HepG2 (cell line): ENCODE results near the gene G6PD. TPM values are rescaled to one million over a fixed set of nuclear protein-coding genes. Genes with fewer than 3 reads are reported as not detected.

Experiments used
- HDAC2 ChIP-seq: sonication (generic); formaldehyde crosslinking; IDR thresholded peaks from 2 replicates; pipeline ENCODE4 v1.4.0; 2020; ENCODE audit warnings: missing genetic modification reagents
- IKZF1 ChIP-seq: fragments of 450-650 bp; IDR thresholded peaks from 2 replicates; pipeline ENCODE4 v1.7.1; 2016
- IRF1 ChIP-seq: sonication (generic); formaldehyde crosslinking; IDR thresholded peaks from 2 replicates; pipeline ENCODE4 v1.4.0; 2020; ENCODE audit warnings: low read depth, mild to moderate bottlenecking, missing genetic modification reagents
- IRX3 ChIP-seq: sonication (generic); formaldehyde crosslinking; IDR thresholded peaks from 2 replicates; pipeline ENCODE4 v1.8.1; 2023; ENCODE audit warnings: mild to moderate bottlenecking, low read depth, missing genetic modification reagents, borderline replicate concordance
- PBX2 ChIP-seq: IDR thresholded peaks from 2 replicates; pipeline ENCODE4 v1.6.1; 2016; ENCODE audit warnings: control low read depth
- PLSCR1 ChIP-seq: sonication (generic); formaldehyde crosslinking; IDR thresholded peaks from 2 replicates; pipeline ENCODE4 v1.5.0; 2020; ENCODE audit warnings: missing genetic modification reagents, mild to moderate bottlenecking, borderline replicate concordance
- RFX5 ChIP-seq: IDR thresholded peaks from 2 replicates; pipeline ENCODE4 v1.6.1; 2011; ENCODE audit warnings: low read depth, low read length, improper control_type of control experiment
- SAFB2 ChIP-seq: sonication (generic); formaldehyde crosslinking; IDR thresholded peaks from 2 replicates; pipeline ENCODE4 v1.5.1; 2020; ENCODE audit warnings: missing genetic modification reagents, low read depth, mild to moderate bottlenecking, borderline replicate concordance
- SIN3B ChIP-seq: fragments of 150-350 bp; IDR thresholded peaks from 2 replicates; pipeline ENCODE4 v1.6.1; 2014; ENCODE audit warnings: low read length
- SP140L ChIP-seq: sonication (generic); formaldehyde crosslinking; IDR thresholded peaks from 2 replicates; pipeline ENCODE4 v1.4.0; 2020; ENCODE audit warnings: missing genetic modification reagents, borderline replicate concordance
- SP2 ChIP-seq: sonication (generic); formaldehyde crosslinking; IDR thresholded peaks from 2 replicates; pipeline ENCODE4 v1.5.1; 2020; ENCODE audit warnings: mild to moderate bottlenecking, missing genetic modification reagents
- TMF1 ChIP-seq: sonication (generic); formaldehyde crosslinking; IDR thresholded peaks from 2 replicates; pipeline ENCODE4 v1.8.1; 2022; ENCODE audit warnings: low read depth, missing genetic modification reagents
- ZBTB3 ChIP-seq: sonication (generic); formaldehyde crosslinking; IDR thresholded peaks from 2 replicates; pipeline ENCODE4 v1.4.0; 2020; ENCODE audit warnings: low read depth, mild to moderate bottlenecking, moderate library complexity, missing genetic modification reagents, borderline replicate concordance
- ZC3H13 ChIP-seq: sonication (generic); formaldehyde crosslinking; IDR thresholded peaks from 2 replicates; pipeline ENCODE4 v1.8.1; 2023; ENCODE audit warnings: mild to moderate bottlenecking, missing genetic modification reagents, moderate library complexity
- ZFP91 ChIP-seq: sonication (generic); formaldehyde crosslinking; IDR thresholded peaks from 2 replicates; pipeline ENCODE4 v1.9.0; 2022; ENCODE audit warnings: missing genetic modification reagents, mild to moderate bottlenecking, borderline replicate concordance
- ZGPAT ChIP-seq: IDR thresholded peaks from 2 replicates; pipeline ENCODE4 v1.6.1; 2016; ENCODE audit warnings: mild to moderate bottlenecking
- ZNF138 ChIP-seq: sonication (generic); formaldehyde crosslinking; IDR thresholded peaks from 2 replicates; pipeline ENCODE4 v1.5.0; 2020; ENCODE audit warnings: mild to moderate bottlenecking, low read depth, missing genetic modification reagents
- ZNF331 ChIP-seq: sonication (generic); formaldehyde crosslinking; IDR thresholded peaks from 2 replicates; pipeline ENCODE4 v1.4.0; 2020; ENCODE audit warnings: missing genetic modification reagents
- polyA plus RNA-seq, 8 experiments: library from polyadenylated mRNA; depleted of rRNA in 3 of 8; stranded (reverse) in 7 of 8; unstranded in 1 of 8; fragments of >200 nt; fragmentation: Illumina TruSeq in 4 of 8; extraction: Trizol in 4 of 8; gene quantifications; 2 replicates each; pipeline versions ENCODE4 v1.2.1 to v1.2.3, GENCODE V29; 2011 to 2016; ENCODE audit warnings: low read depth in 4 of 8, missing spikeins in 1 of 8, mixed read lengths in 1 of 8; ENCODE audit not compliant: insufficient read depth in 1 of 8
- total RNA-seq, 5 experiments: library from RNA; depleted of rRNA; stranded (reverse); fragments of >200 nt; fragmentation: Illumina TruSeq; extraction: Trizol; gene quantifications; 2 replicates each; pipeline ENCODE4 v1.2.3, GENCODE V29; 2016; ENCODE audit warnings: low read depth in 1 of 5

The G6PD gene
- total and polyA plus RNA-seq, 2 of the 13 experiments (the other 11 are each of a cell fraction or from before 2014, with no cell fraction given) = 18.8 to 28.8 TPM

- TF ChIP-seq ZGPAT (peak; percentile 39; the same call in 1 of the 2 replicates), SIN3B (peak; percentile 32; the same call in 1 of the 2 replicates), PLSCR1 (CRISPR knock-in tag) (no peak), IRX3 (CRISPR knock-in tag) (no peak; the same call in 1 of the 2 replicates), ZNF138 (CRISPR knock-in tag) (no peak), SP2 (peak; percentile 77), SP140L (CRISPR knock-in tag) (no peak), ZC3H13 (CRISPR knock-in tag) (peak; percentile 17), SAFB2 (no peak; the same call in 1 of the 2 replicates), HDAC2 (CRISPR knock-in tag) (0 out of 2 replicates have a peak, but pooled peaks have one; percentile 20), ZBTB3 (CRISPR knock-in tag) (no peak), IRF1 (no peak), TMF1 (CRISPR knock-in tag) (no peak), RFX5 (no peak), ZNF331 (CRISPR knock-in tag) (peak; percentile 27; the same call in 1 of the 2 replicates), ZFP91 (CRISPR knock-in tag) (peak; percentile 20; the same call in 1 of the 2 replicates), IKZF1 (no peak), PBX2 (CRISPR knock-in tag) (no peak)
These were observed 790 bp upstream of the G6PD start, which contains the start of gene IKBKG (continued) for GRCh38 chrX:154547245-154548027.
